Right renal pelvis (tissue), 4 donors: ENCODE data around the gene LRRC71. TPM values are rescaled to one million over a fixed set of nuclear protein-coding genes. Genes with fewer than 3 reads are reported as not detected.

Experiments
- DNase-seq, 4 donors: peaks; one replicate each; pipeline ENCODE4 v3.0.0-alpha.2; 2013; ENCODE audit warnings: low read depth in 4 of 4, low spot score in 3 of 4, missing footprints in 1 of 4
- polyA plus RNA-seq, 4 donors: library from polyadenylated mRNA; unstranded; fragments of 120-200 nt; gene quantifications; one replicate each; pipeline ENCODE4 v1.2.1, GENCODE V29; 2013; ENCODE audit not compliant: insufficient read length in 4 of 4

Gene LRRC71
- polyA plus RNA-seq, 4 donors: 0.22 to 0.66 (median 0.33) TPM

- DNase-seq: no peak
Measured at GRCh38 chr1:156903328-156904091, 16.9 kb upstream of the LRRC71 start.

- DNase-seq: no peak
Measured at GRCh38 chr1:156904187-156904959, 16.1 kb upstream of the LRRC71 start.

- DNase-seq: no peak
Measured at GRCh38 chr1:156905176-156905575, 15.3 kb upstream of the LRRC71 start.

GRCh38 chr1:156905651-156906050 lies 14.8 kb upstream of the LRRC71 start:
- no peak for DNase-seq

GRCh38 chr1:156906206-156906906 lies 14.1 kb upstream of the LRRC71 start:
- no peak for DNase-seq

- no peak for DNase-seq
Measured at GRCh38 chr1:156908541-156908940, 11.9 kb upstream of the LRRC71 start.

- no peak for DNase-seq
Measured at GRCh38 chr1:156908955-156909354, 11.5 kb upstream of the LRRC71 start.

- DNase-seq: no peak
Measured at GRCh38 chr1:156909671-156910070, 10.8 kb upstream of the LRRC71 start.

- DNase-seq: no peak
Measured at GRCh38 chr1:156910309-156910782, 10.1 kb upstream of the LRRC71 start.

- DNase-seq: no peak
Measured at GRCh38 chr1:156911577-156912298, 8.7 kb upstream of the LRRC71 start.

- DNase-seq: no peak
Measured at GRCh38 chr1:156912310-156912709, 8.1 kb upstream of the LRRC71 start.

GRCh38 chr1:156912861-156913808 lies 7.3 kb upstream of the LRRC71 start:
- DNase-seq: no peak

- no peak for DNase-seq
Measured at GRCh38 chr1:156913809-156914387, 6.5 kb upstream of the LRRC71 start.

- DNase-seq: no peak
Measured at GRCh38 chr1:156914440-156914856, 6.0 kb upstream of the LRRC71 start.

GRCh38 chr1:156921053-156921529 lies 659 bp downstream of the LRRC71 start:
- DNase-seq: no peak

GRCh38 chr1:156922986-156923669 lies 2.7 kb downstream of the LRRC71 start:
- no peak for DNase-seq

GRCh38 chr1:156923670-156924477 lies 3.4 kb downstream of the LRRC71 start:
- no peak for DNase-seq
